Liver (tissue), 9 donors: ENCODE results near the gene MTCP1. TPM values are rescaled to one million over a fixed set of nuclear protein-coding genes. Genes with fewer than 3 reads are reported as not detected.

Source experiments
- DNase-seq: peaks from one replicate; pipeline ENCODE4 v3.0.0-alpha.2; 2017; ENCODE audit warnings: low spot score
- H3K27ac ChIP-seq, 2 donors: one replicate each; pipeline ENCODE4 v1.7.0; 2013; ENCODE audit warnings: inconsistent platforms in 2 of 2, low read length in 2 of 2, control low read depth in 1 of 2, low read depth in 1 of 2, mild to moderate bottlenecking in 1 of 2
- H3K27me3 ChIP-seq, 4 donors: one replicate each; pipeline versions ENCODE4 v1.6.1 to v1.7.0; 2013; ENCODE audit warnings: low read length in 3 of 4, inconsistent platforms in 1 of 4, mild to moderate bottlenecking in 1 of 4, moderate library complexity in 1 of 4; ENCODE audit not compliant: control insufficient read depth in 4 of 4, insufficient read depth in 4 of 4
- H3K36me3 ChIP-seq, 4 donors: one replicate each; pipeline versions ENCODE4 v1.6.1 to v1.7.0; 2013; ENCODE audit warnings: low read length in 3 of 4, mild to moderate bottlenecking in 3 of 4, low read depth in 1 of 4, moderate library complexity in 1 of 4; ENCODE audit not compliant: control insufficient read depth in 4 of 4, insufficient read depth in 3 of 4
- H3K4me1 ChIP-seq, 4 donors: one replicate each; pipeline versions ENCODE4 v1.6.1 to v1.7.0; 2013; ENCODE audit warnings: low read length in 3 of 4, mild to moderate bottlenecking in 3 of 4, moderate library complexity in 1 of 4; ENCODE audit not compliant: control insufficient read depth in 4 of 4, insufficient read depth in 4 of 4
- H3K4me3 ChIP-seq, 3 donors: one replicate each; pipeline versions ENCODE4 v1.6.1 to v1.7.0; 2013; ENCODE audit warnings: low read length in 3 of 3, control low read depth in 1 of 3, low read depth in 1 of 3, mild to moderate bottlenecking in 1 of 3
- H3K9ac ChIP-seq, 2 donors: one replicate each; pipeline ENCODE4 v1.7.0; 2013; ENCODE audit warnings: low read length in 2 of 2, mild to moderate bottlenecking in 2 of 2, moderate library complexity in 2 of 2, control low read depth in 1 of 2, low read depth in 1 of 2
- H3K9me3 ChIP-seq, 4 donors: one replicate each; pipeline versions ENCODE4 v1.6.1 to v1.7.0; 2013; ENCODE audit warnings: low read length in 3 of 4; ENCODE audit not compliant: control insufficient read depth in 4 of 4
- EGR1 ChIP-seq, 2 donors: IDR thresholded peaks; 2 replicates each; pipeline ENCODE4 v1.6.1; 2016 to 2018; ENCODE audit warnings: antibody characterized with exemption in 2 of 2, low read depth in 2 of 2
- FOXA1 ChIP-seq: IDR thresholded peaks from 2 replicates; pipeline ENCODE4 v1.6.1; 2016; ENCODE audit warnings: antibody characterized with exemption
- FOXA2 ChIP-seq: IDR thresholded peaks from 2 replicates; pipeline ENCODE4 v1.6.1; 2016; ENCODE audit warnings: antibody characterized with exemption
- GABPA ChIP-seq, 2 donors: IDR thresholded peaks in 1 of 2; conservative IDR thresholded peaks in 1 of 2; 2 replicates each; pipeline ENCODE4 v1.6.1; 2016; ENCODE audit warnings: antibody characterized with exemption in 2 of 2, mild to moderate bottlenecking in 1 of 2, moderate library complexity in 1 of 2
- HNF4A ChIP-seq, 2 donors: conservative IDR thresholded peaks; 2 replicates each; pipeline ENCODE4 v1.6.1; 2016; ENCODE audit warnings: antibody characterized with exemption in 2 of 2, mild to moderate bottlenecking in 2 of 2
- HNF4G ChIP-seq: IDR thresholded peaks from 2 replicates; pipeline ENCODE4 v1.6.1; 2016; ENCODE audit warnings: antibody characterized with exemption
- JUND ChIP-seq, 2 donors: IDR thresholded peaks; 2 replicates each; pipeline ENCODE4 v1.6.1; 2016; ENCODE audit warnings: antibody characterized with exemption in 2 of 2
- NR2F2 ChIP-seq: IDR thresholded peaks from 2 replicates; pipeline ENCODE4 v1.6.1; 2016; ENCODE audit warnings: antibody characterized with exemption
- RAD21 ChIP-seq, 2 donors: IDR thresholded peaks; 2 replicates each; pipeline ENCODE4 v1.6.1; 2016; ENCODE audit warnings: antibody characterized with exemption in 2 of 2, mild to moderate bottlenecking in 2 of 2
- RXRA ChIP-seq, 2 donors: IDR thresholded peaks; 2 replicates each; pipeline ENCODE4 v1.6.1; 2017 to 2018; ENCODE audit warnings: antibody characterized with exemption in 2 of 2, mild to moderate bottlenecking in 1 of 2
- SP1 ChIP-seq: IDR thresholded peaks from 2 replicates; pipeline ENCODE4 v1.6.1; 2018; ENCODE audit warnings: antibody characterized with exemption, mild to moderate bottlenecking
- TAF1 ChIP-seq: conservative IDR thresholded peaks from 2 replicates; pipeline ENCODE4 v1.6.1; 2016; ENCODE audit warnings: antibody characterized with exemption, mild to moderate bottlenecking
- YY1 ChIP-seq: IDR thresholded peaks from 2 replicates; pipeline ENCODE4 v1.6.1; 2016; ENCODE audit warnings: antibody characterized with exemption, mild to moderate bottlenecking
- WGBS: extraction: QIAGEN DNeasy Blood & Tissue Kit; methylation state at CpG from one replicate; pipeline ENCODE4 v1.1.7; 2013; 5-methylcytosine and 5-hydroxymethylcytosine counted together
- polyA plus RNA-seq, 2 donors: library from polyadenylated mRNA; stranded (reverse) in 1 of 2; unstranded in 1 of 2; fragments of 200-250 nt in 1 of 2; fragments of >200 nt in 1 of 2; fragmentation: Nextera tagmentation in 1 of 2; extraction: Ambion mirVana in 1 of 2; gene quantifications; one replicate each; pipeline versions ENCODE4 v1.2.1 to v1.2.3, GENCODE V29; 2013 to 2015
- total RNA-seq, 2 donors: library from RNA; depleted of rRNA; stranded (reverse); fragments of >200 nt; gene quantifications; one replicate each; pipeline ENCODE4 v1.2.3, GENCODE V29; 2014
- TF ChIP-seq, protein P1 (sequence below): IDR thresholded peaks from 2 replicates; pipeline ENCODE4 v1.6.1; 2016; ENCODE audit warnings: antibody characterized with exemption, mild to moderate bottlenecking
- TF ChIP-seq, protein P2 (sequence below): fragments of 150-350 bp; IDR thresholded peaks from 2 replicates; pipeline ENCODE4 v1.5.1; 2017; ENCODE audit warnings: improper control_type of control experiment, low read depth, low read length; ENCODE audit not compliant: missing input control
- TF ChIP-seq, protein P3 (sequence below): IDR thresholded peaks from 2 replicates; pipeline ENCODE4 v1.6.1; 2016; ENCODE audit warnings: antibody characterized with exemption
- TF ChIP-seq, protein P4 (sequence below): IDR thresholded peaks from 2 replicates; pipeline ENCODE4 v1.6.1; 2016; ENCODE audit warnings: antibody characterized with exemption
- TF ChIP-seq, protein P5 (sequence below): IDR thresholded peaks from 2 replicates; pipeline ENCODE4 v1.6.1; 2016; ENCODE audit warnings: antibody characterized with exemption
- donor health status: healthy.
- donor health status: healthy.
- donor health status: healthy.
- donor health status: healthy.
- donor health status: healthy.

Gene MTCP1
- total and polyA plus RNA-seq, 4 donors, result 2.2 to 10.0 (median 5.2) TPM

DNA sequence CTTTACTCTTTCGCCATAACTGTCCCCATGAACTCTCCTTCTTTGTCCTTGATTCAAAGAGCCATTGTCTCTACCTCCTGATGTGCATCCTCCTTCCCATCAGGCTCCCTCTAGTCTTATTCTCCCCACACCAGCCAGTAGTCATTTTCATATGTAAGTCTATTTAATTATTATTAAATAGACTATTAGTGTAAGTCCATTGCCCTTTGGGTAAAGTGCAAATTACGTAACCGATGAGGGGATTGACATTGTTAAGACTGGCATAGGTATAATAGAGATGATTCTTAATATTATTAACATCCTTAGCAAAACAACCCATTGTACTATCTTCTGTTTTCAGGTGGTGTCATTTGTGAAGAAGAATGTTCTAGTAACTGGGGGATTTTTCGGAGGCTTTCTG lies 16.7 kb downstream of the MTCP1 start:
- H3K9me3 ChIP-seq, result no peaks in the 10 kb centered on the region
- H3K9ac ChIP-seq, result no peak overlapping the region
- 59% methylated on average over 4 of the region's 4 CpGs for WGBS
- peak overlapping the region in 1 of 2 donors; percentile 75 for H3K27ac ChIP-seq
- no peak overlapping the region for H3K4me3 ChIP-seq
- DNase-seq, result no peak
- H3K27me3 ChIP-seq, result no peaks in the 10 kb centered on the region
- H3K36me3 ChIP-seq, result peaks cover 0 to 5% (median 0%) of the 10 kb centered on the region in 4 donors
- H3K4me1 ChIP-seq, result peaks cover 2 to 31% (median 26%) of the 10 kb centered on the region in 4 donors
- TF ChIP-seq SP1, result no peak
- TF ChIP-seq HNF4A (conservative IDR thresholded peaks at IDR 0.05), result peak; percentile 76 to 85

DNA sequence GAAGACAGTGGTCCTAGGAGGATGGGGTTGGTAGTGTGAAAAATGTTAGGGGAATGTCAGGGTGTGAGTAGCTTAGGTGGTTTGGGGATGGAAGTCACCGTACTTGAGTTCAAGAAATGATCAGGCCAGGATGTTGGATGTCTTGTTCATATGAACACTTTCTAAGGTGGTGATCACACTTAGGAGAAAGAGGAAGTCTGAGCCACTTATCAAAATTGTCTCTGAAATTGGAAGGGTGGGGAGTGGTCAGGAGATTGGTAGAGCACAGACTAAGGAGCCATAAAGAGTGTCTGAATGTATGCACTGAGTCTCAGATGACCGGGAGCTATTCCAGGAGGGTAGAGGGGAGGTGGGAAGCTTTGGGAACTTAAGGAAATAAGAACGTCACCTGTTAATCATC lies 17.3 kb downstream of the MTCP1 start:
- Histone ChIP-seq H3K36me3 (peaks cover 0 to 2% (median 0%) of the 10 kb centered on the region in 4 donors), H3K9me3 (no peaks in the 10 kb centered on the region), H3K9ac (no peak overlapping the region), H3K4me1 (peaks cover 2 to 31% (median 26%) of the 10 kb centered on the region in 4 donors), H3K27ac (peak overlapping the region; percentile 28 to 75), H3K27me3 (no peaks in the 10 kb centered on the region), H3K4me3 (no peak overlapping the region)
- TF ChIP-seq SP1 (no peak), YY1 (no peak), NR2F2 (no peak), GABPA (IDR thresholded peaks at IDR 0.05 in 1 of 2, conservative IDR thresholded peaks at IDR 0.05 in 1 of 2) (no peak), FOXA2 (no peak), RXRA (IDR thresholded peaks at IDR 0.05) (no peak), HNF4A (conservative IDR thresholded peaks at IDR 0.05) (no peak), TAF1 (no peak), HNF4G (no peak), EGR1 (IDR thresholded peaks at IDR 0.05; ENCODE audit: low read depth in 2 of 2) (no peak), RAD21 (IDR thresholded peaks at IDR 0.05) (no peak), JUND (IDR thresholded peaks at IDR 0.05) (no peak), FOXA1 (no peak)
- TF ChIP-seq, protein P1, sequence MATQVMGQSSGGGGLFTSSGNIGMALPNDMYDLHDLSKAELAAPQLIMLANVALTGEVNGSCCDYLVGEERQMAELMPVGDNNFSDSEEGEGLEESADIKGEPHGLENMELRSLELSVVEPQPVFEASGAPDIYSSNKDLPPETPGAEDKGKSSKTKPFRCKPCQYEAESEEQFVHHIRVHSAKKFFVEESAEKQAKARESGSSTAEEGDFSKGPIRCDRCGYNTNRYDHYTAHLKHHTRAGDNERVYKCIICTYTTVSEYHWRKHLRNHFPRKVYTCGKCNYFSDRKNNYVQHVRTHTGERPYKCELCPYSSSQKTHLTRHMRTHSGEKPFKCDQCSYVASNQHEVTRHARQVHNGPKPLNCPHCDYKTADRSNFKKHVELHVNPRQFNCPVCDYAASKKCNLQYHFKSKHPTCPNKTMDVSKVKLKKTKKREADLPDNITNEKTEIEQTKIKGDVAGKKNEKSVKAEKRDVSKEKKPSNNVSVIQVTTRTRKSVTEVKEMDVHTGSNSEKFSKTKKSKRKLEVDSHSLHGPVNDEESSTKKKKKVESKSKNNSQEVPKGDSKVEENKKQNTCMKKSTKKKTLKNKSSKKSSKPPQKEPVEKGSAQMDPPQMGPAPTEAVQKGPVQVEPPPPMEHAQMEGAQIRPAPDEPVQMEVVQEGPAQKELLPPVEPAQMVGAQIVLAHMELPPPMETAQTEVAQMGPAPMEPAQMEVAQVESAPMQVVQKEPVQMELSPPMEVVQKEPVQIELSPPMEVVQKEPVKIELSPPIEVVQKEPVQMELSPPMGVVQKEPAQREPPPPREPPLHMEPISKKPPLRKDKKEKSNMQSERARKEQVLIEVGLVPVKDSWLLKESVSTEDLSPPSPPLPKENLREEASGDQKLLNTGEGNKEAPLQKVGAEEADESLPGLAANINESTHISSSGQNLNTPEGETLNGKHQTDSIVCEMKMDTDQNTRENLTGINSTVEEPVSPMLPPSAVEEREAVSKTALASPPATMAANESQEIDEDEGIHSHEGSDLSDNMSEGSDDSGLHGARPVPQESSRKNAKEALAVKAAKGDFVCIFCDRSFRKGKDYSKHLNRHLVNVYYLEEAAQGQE, result no peak
- TF ChIP-seq, protein P2, sequence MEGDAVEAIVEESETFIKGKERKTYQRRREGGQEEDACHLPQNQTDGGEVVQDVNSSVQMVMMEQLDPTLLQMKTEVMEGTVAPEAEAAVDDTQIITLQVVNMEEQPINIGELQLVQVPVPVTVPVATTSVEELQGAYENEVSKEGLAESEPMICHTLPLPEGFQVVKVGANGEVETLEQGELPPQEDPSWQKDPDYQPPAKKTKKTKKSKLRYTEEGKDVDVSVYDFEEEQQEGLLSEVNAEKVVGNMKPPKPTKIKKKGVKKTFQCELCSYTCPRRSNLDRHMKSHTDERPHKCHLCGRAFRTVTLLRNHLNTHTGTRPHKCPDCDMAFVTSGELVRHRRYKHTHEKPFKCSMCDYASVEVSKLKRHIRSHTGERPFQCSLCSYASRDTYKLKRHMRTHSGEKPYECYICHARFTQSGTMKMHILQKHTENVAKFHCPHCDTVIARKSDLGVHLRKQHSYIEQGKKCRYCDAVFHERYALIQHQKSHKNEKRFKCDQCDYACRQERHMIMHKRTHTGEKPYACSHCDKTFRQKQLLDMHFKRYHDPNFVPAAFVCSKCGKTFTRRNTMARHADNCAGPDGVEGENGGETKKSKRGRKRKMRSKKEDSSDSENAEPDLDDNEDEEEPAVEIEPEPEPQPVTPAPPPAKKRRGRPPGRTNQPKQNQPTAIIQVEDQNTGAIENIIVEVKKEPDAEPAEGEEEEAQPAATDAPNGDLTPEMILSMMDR, result no peak
- TF ChIP-seq, protein P3, sequence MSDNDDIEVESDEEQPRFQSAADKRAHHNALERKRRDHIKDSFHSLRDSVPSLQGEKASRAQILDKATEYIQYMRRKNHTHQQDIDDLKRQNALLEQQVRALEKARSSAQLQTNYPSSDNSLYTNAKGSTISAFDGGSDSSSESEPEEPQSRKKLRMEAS, result no peak
- TF ChIP-seq, protein P4, sequence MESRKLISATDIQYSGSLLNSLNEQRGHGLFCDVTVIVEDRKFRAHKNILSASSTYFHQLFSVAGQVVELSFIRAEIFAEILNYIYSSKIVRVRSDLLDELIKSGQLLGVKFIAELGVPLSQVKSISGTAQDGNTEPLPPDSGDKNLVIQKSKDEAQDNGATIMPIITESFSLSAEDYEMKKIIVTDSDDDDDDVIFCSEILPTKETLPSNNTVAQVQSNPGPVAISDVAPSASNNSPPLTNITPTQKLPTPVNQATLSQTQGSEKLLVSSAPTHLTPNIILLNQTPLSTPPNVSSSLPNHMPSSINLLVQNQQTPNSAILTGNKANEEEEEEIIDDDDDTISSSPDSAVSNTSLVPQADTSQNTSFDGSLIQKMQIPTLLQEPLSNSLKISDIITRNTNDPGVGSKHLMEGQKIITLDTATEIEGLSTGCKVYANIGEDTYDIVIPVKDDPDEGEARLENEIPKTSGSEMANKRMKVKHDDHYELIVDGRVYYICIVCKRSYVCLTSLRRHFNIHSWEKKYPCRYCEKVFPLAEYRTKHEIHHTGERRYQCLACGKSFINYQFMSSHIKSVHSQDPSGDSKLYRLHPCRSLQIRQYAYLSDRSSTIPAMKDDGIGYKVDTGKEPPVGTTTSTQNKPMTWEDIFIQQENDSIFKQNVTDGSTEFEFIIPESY, result no peak
- TF ChIP-seq, protein P5, sequence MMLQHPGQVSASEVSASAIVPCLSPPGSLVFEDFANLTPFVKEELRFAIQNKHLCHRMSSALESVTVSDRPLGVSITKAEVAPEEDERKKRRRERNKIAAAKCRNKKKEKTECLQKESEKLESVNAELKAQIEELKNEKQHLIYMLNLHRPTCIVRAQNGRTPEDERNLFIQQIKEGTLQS, result no peak
- no peak for DNase-seq
- whole genome bisulfite sequencing, result 87% methylated on average over 3 of the region's 3 CpGs
